WTC11 (cell line): Measurements from ENCODE around the gene CNOT6. TPM values are rescaled to one million over a fixed set of nuclear protein-coding genes. Genes with fewer than 3 reads are reported as not detected.

Experiments used
- ATAC-seq: fragments of 200-7000 bp; cut with Tn5 transposase; 2 replicates; pipeline ENCODE4 v1.10.0; 2021; ENCODE audit warnings: mild to moderate bottlenecking, moderate library complexity
- Bru-seq: library from RNA; stranded (reverse); fragments of 400-500 nt; gene quantifications from one replicate; lab custom pipeline; 2021; lab: Mats Ljungman, UMichigan
- CTCF ChIA-PET: fragments of 300-600 bp; sonication (Branson Sonifier 250); formaldehyde crosslinking; loops from one replicate; lab custom pipeline; 2021; ENCODE audit warnings: antibody characterized with exemption; lab: Charles Lee
- POLR2A ChIA-PET: fragments of 350-600 bp; sonication (Branson Sonifier 250); formaldehyde crosslinking; loops from one replicate; lab custom pipeline; 2021; ENCODE audit warnings: antibody characterized with exemption; lab: Charles Lee
- DNase-seq: peaks from one replicate; pipeline ENCODE4 v3.0.0; 2021; ENCODE audit warnings: low spot score
- H3K27ac Mint-ChIP-seq: 2 replicates; pipeline ENCODE4 v1.8.0; 2021; ENCODE audit warnings: mixed read lengths
- H3K27me3 Mint-ChIP-seq: 2 replicates; pipeline ENCODE4 v1.8.0; 2021; ENCODE audit warnings: low read depth, mild to moderate bottlenecking, moderate library complexity, mixed read lengths
- H3K36me3 Mint-ChIP-seq: 2 replicates; pipeline ENCODE4 v1.8.0; 2021; ENCODE audit warnings: mixed read lengths
- H3K4me1 Mint-ChIP-seq: 2 replicates; pipeline ENCODE4 v1.8.0; 2022; ENCODE audit warnings: mixed read lengths
- H3K4me3 Mint-ChIP-seq: 2 replicates; pipeline ENCODE4 v1.8.0; 2021; ENCODE audit warnings: mild to moderate bottlenecking, moderate library complexity, mixed read lengths
- H3K9me3 Mint-ChIP-seq: 2 replicates; pipeline ENCODE4 v1.8.0; 2021; ENCODE audit warnings: mixed read lengths
- ATF1 ChIP-seq: sonication (generic); formaldehyde crosslinking; IDR thresholded peaks from 2 replicates; pipeline ENCODE4 v1.8.1; 2023; ENCODE audit warnings: mild to moderate bottlenecking, moderate library complexity, missing genetic modification reagents
- CBFB ChIP-seq: sonication (generic); formaldehyde crosslinking; IDR thresholded peaks from 2 replicates; pipeline ENCODE4 v1.8.1; 2022; ENCODE audit warnings: mild to moderate bottlenecking, low read depth, missing genetic modification reagents
- ETV6 ChIP-seq: sonication (generic); formaldehyde crosslinking; IDR thresholded peaks from 2 replicates; pipeline ENCODE4 v1.8.1; 2022; ENCODE audit warnings: mild to moderate bottlenecking, missing genetic modification reagents
- FOXJ3 ChIP-seq: sonication (generic); formaldehyde crosslinking; IDR thresholded peaks from 2 replicates; pipeline ENCODE4 v1.9.0; 2021; ENCODE audit warnings: missing genetic modification reagents, mild to moderate bottlenecking, borderline replicate concordance
- FOXK1 ChIP-seq: sonication (generic); formaldehyde crosslinking; IDR thresholded peaks from 2 replicates; pipeline ENCODE4 v1.8.0; 2022; ENCODE audit warnings: mild to moderate bottlenecking, moderate library complexity, missing genetic modification reagents
- FOXP1 ChIP-seq: sonication (generic); formaldehyde crosslinking; IDR thresholded peaks from 2 replicates; pipeline ENCODE4 v1.8.0; 2022; ENCODE audit warnings: missing genetic modification reagents, mild to moderate bottlenecking, moderate library complexity, borderline replicate concordance
- GTF2I ChIP-seq: fragments of 250-450 bp; sonication (Bioruptor Pico); conservative IDR thresholded peaks from 2 replicates; pipeline ENCODE4 v1.4.0; 2021; ENCODE audit warnings: mild to moderate bottlenecking
- NFATC4 ChIP-seq: fragments of 250-450 bp; sonication (Bioruptor Pico); IDR thresholded peaks from 2 replicates; pipeline ENCODE4 v1.9.0; 2021; ENCODE audit warnings: mild to moderate bottlenecking
- NFE2L1 ChIP-seq: sonication (generic); formaldehyde crosslinking; IDR thresholded peaks from 2 replicates; pipeline ENCODE4 v1.8.1; 2023; ENCODE audit warnings: missing genetic modification reagents
- NR1H2 ChIP-seq: sonication (generic); formaldehyde crosslinking; IDR thresholded peaks from 2 replicates; pipeline ENCODE4 v1.9.0; 2021; ENCODE audit warnings: mild to moderate bottlenecking, moderate library complexity, missing genetic modification reagents
- SP1 ChIP-seq: sonication (generic); formaldehyde crosslinking; conservative IDR thresholded peaks from 2 replicates; pipeline ENCODE4 v1.8.1; 2022; ENCODE audit warnings: missing genetic modification reagents
- TEAD1 ChIP-seq: sonication (generic); formaldehyde crosslinking; IDR thresholded peaks from 2 replicates; pipeline ENCODE4 v1.8.0; 2022; ENCODE audit warnings: mild to moderate bottlenecking, missing genetic modification reagents
- TP53 ChIP-seq: sonication (generic); formaldehyde crosslinking; IDR thresholded peaks from 2 replicates; pipeline ENCODE4 v1.8.1; 2023; ENCODE audit warnings: mild to moderate bottlenecking, missing genetic modification reagents
- ZNF121 ChIP-seq: sonication (generic); formaldehyde crosslinking; IDR thresholded peaks from 2 replicates; pipeline ENCODE4 v1.8.0; 2023; ENCODE audit warnings: missing genetic modification reagents
- ZNF396 ChIP-seq: fragments of 250-450 bp; sonication (Bioruptor Pico); IDR thresholded peaks from 2 replicates; pipeline ENCODE4 v1.8.0; 2021; ENCODE audit warnings: mild to moderate bottlenecking, moderate library complexity, borderline replicate concordance
- ZNF671 ChIP-seq: fragments of 250-450 bp; sonication (Bioruptor Pico); IDR thresholded peaks from 2 replicates; pipeline ENCODE4 v1.8.0; 2021; ENCODE audit warnings: mild to moderate bottlenecking
- long read RNA-seq, 3 experiments: library from RNA in 1 of 3; library from capped mRNA in 1 of 3; library from polyadenylated mRNA in 1 of 3; unstranded in 2 of 3; stranded (forward) in 1 of 3; transcript quantifications; one replicate each; pipeline ENCODE4 v2.0.0, GENCODE V29; 2021
- total RNA-seq: library from RNA; stranded (reverse); gene quantifications from 3 replicates; pipeline ENCODE4 v1.2.3, GENCODE V29; 2021
- TF ChIP-seq, protein P1 (sequence below): sonication (generic); formaldehyde crosslinking; IDR thresholded peaks from 2 replicates; pipeline ENCODE4 v1.8.0; 2022; ENCODE audit warnings: mild to moderate bottlenecking, missing genetic modification reagents
- TF ChIP-seq, protein P2 (sequence below): sonication (generic); formaldehyde crosslinking; IDR thresholded peaks from 2 replicates; pipeline ENCODE4 v1.8.0; 2023; ENCODE audit warnings: missing genetic modification reagents, mild to moderate bottlenecking, borderline replicate concordance
- TF ChIP-seq, protein P3 (sequence below): fragments of 250-450 bp; sonication (Bioruptor Pico); IDR thresholded peaks from 2 replicates; pipeline ENCODE4 v1.9.0; 2021; ENCODE audit warnings: moderate library complexity, mild to moderate bottlenecking, inconsistent platforms, borderline replicate concordance
- TF ChIP-seq, protein P4 (sequence below): sonication (generic); formaldehyde crosslinking; IDR thresholded peaks from 2 replicates; pipeline ENCODE4 v1.8.0; 2023; ENCODE audit warnings: missing genetic modification reagents
- TF ChIP-seq, protein P5 (sequence below): fragments of 250-450 bp; sonication (Bioruptor Pico); conservative IDR thresholded peaks from 2 replicates; pipeline ENCODE4 v1.9.0; 2021; ENCODE audit warnings: mild to moderate bottlenecking
- TF ChIP-seq, protein P6 (sequence below): fragments of 250-450 bp; sonication (Bioruptor Pico); IDR thresholded peaks from 2 replicates; pipeline ENCODE4 v1.8.0; 2021; ENCODE audit warnings: mild to moderate bottlenecking
- TF ChIP-seq, protein P7 (sequence below): sonication (generic); formaldehyde crosslinking; IDR thresholded peaks from 2 replicates; pipeline ENCODE4 v1.8.0; 2022; ENCODE audit warnings: mild to moderate bottlenecking, missing genetic modification reagents
- TF ChIP-seq, protein P8 (sequence below): sonication (generic); formaldehyde crosslinking; IDR thresholded peaks from 2 replicates; pipeline ENCODE4 v1.8.1; 2023; ENCODE audit warnings: mild to moderate bottlenecking, missing genetic modification reagents, moderate library complexity

Gene CNOT6
- total RNA-seq = 39.9 to 42.1 TPM (median 41.0 TPM) in 3 replicates
- Bru-seq, nascent RNA = percentile 85 among the genes with signal in this experiment
- long read RNA-seq, experiment 1, full-length matches to known transcripts = 70 of 219 reads
- long read RNA-seq, experiment 1, partial matches to known transcripts = 51 of 219 reads
- long read RNA-seq, experiment 1, other reads (novel, unspliced or antisense) = 98 of 219 reads
- long read RNA-seq, experiment 2, full-length matches to known transcripts = 6 of 48 reads
- long read RNA-seq, experiment 2, partial matches to known transcripts = 22 of 48 reads
- long read RNA-seq, experiment 2, other reads (novel, unspliced or antisense) = 20 of 48 reads
- long read RNA-seq, experiment 3, partial matches to known transcripts = 1 of 2 reads
- long read RNA-seq, experiment 3, other reads (novel, unspliced or antisense) = 1 of 2 reads

DNA sequence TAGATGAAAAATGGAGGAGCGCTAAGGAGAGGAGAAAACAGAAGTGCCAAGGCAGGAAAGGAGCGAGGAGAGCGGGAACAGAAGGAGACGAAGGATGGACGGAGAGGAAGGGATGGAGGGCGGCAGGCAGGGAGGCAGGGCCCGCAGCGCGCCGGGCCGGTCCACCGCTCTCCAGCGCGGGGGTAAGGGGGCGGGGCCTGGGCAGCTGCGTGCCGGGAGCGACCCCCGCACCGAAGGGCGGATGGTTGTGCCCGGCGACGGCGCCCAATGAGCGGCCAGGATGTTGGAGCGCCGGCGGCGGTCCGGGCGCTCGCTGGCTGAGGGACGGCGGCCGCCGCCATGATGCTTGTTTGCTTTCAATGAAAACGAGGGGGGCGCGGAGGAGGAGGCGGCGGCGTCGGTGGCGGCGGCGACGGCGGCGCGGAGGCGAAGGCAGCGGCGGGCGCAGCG lies at the start of gene CNOT6:
CNOT6 (plus strand) TSS at position 320 of the 450 bp plus-strand sequence. CDS start 34,898 bp downstream, outside the sequence.
- no peaks in the 10 kb centered on the region for H3K27me3 Mint-ChIP-seq
- DNase-seq (peak; percentile 90), ATAC-seq (peak; percentile 82)
- ChIA-PET POLR2A (interaction anchor here (0.7 kb wide), 1 partner anchor 482 kb away, joined by 3 read pairs; no protein-coding TSS in a partner anchor), CTCF (interaction anchor here (0.5 to 1.4 kb wide), 3 partner anchors 85 to 180 kb away, joined by 3 to 5 read pairs (median 3); no protein-coding TSS in a partner anchor)
- peak within 1 kb of the TSS; percentile 87 for H3K4me3 Mint-ChIP-seq
- H3K36me3 Mint-ChIP-seq = peaks cover 20% of the 10 kb centered on the region
- H3K9me3 Mint-ChIP-seq = peaks cover 8% of the 10 kb centered on the region
- H3K4me1 Mint-ChIP-seq = peaks cover 40% of the 10 kb centered on the region
- H3K27ac Mint-ChIP-seq = peak within 1 kb of the TSS; percentile 96
- TF ChIP-seq ZNF671 (no peak), NFE2L1 (peak; percentile 66), ZNF121 (CRISPR knock-in tag) (no peak), ATF1 (CRISPR knock-in tag) (no peak), NFATC4 (CRISPR knock-in tag) (0 out of 2 replicates have a peak, but pooled peaks have one; percentile 13), GTF2I (0 out of 2 replicates have a peak, but pooled peaks have one; percentile 19), ETV6 (CRISPR knock-in tag) (peak; percentile 53; the same call in 1 of the 2 replicates), TP53 (0 out of 2 replicates have a peak, but pooled peaks have one; percentile 21), FOXP1 (peak; percentile 73; the same call in 1 of the 2 replicates), FOXJ3 (no peak), TEAD1 (0 out of 2 replicates have a peak, but pooled peaks have one; percentile 68), FOXK1 (peak; percentile 88), ZNF396 (CRISPR knock-in tag) (no peak), NR1H2 (no peak), SP1 (peak; percentile 100), CBFB (CRISPR knock-in tag) (peak; percentile 88)
- TF ChIP-seq, protein P1, sequence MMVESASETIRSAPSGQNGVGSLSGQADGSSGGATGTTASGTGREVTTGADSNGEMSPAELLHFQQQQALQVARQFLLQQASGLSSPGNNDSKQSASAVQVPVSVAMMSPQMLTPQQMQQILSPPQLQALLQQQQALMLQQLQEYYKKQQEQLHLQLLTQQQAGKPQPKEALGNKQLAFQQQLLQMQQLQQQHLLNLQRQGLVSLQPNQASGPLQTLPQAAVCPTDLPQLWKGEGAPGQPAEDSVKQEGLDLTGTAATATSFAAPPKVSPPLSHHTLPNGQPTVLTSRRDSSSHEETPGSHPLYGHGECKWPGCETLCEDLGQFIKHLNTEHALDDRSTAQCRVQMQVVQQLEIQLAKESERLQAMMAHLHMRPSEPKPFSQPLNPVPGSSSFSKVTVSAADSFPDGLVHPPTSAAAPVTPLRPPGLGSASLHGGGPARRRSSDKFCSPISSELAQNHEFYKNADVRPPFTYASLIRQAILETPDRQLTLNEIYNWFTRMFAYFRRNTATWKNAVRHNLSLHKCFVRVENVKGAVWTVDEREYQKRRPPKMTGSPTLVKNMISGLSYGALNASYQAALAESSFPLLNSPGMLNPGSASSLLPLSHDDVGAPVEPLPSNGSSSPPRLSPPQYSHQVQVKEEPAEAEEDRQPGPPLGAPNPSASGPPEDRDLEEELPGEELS (CRISPR knock-in tag) = 0 out of 2 replicates have a peak, but pooled peaks have one; percentile 12
- TF ChIP-seq, protein P2, sequence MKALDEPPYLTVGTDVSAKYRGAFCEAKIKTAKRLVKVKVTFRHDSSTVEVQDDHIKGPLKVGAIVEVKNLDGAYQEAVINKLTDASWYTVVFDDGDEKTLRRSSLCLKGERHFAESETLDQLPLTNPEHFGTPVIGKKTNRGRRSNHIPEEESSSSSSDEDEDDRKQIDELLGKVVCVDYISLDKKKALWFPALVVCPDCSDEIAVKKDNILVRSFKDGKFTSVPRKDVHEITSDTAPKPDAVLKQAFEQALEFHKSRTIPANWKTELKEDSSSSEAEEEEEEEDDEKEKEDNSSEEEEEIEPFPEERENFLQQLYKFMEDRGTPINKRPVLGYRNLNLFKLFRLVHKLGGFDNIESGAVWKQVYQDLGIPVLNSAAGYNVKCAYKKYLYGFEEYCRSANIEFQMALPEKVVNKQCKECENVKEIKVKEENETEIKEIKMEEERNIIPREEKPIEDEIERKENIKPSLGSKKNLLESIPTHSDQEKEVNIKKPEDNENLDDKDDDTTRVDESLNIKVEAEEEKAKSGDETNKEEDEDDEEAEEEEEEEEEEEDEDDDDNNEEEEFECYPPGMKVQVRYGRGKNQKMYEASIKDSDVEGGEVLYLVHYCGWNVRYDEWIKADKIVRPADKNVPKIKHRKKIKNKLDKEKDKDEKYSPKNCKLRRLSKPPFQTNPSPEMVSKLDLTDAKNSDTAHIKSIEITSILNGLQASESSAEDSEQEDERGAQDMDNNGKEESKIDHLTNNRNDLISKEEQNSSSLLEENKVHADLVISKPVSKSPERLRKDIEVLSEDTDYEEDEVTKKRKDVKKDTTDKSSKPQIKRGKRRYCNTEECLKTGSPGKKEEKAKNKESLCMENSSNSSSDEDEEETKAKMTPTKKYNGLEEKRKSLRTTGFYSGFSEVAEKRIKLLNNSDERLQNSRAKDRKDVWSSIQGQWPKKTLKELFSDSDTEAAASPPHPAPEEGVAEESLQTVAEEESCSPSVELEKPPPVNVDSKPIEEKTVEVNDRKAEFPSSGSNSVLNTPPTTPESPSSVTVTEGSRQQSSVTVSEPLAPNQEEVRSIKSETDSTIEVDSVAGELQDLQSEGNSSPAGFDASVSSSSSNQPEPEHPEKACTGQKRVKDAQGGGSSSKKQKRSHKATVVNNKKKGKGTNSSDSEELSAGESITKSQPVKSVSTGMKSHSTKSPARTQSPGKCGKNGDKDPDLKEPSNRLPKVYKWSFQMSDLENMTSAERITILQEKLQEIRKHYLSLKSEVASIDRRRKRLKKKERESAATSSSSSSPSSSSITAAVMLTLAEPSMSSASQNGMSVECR (CRISPR knock-in tag) = no peak
- TF ChIP-seq, protein P3, sequence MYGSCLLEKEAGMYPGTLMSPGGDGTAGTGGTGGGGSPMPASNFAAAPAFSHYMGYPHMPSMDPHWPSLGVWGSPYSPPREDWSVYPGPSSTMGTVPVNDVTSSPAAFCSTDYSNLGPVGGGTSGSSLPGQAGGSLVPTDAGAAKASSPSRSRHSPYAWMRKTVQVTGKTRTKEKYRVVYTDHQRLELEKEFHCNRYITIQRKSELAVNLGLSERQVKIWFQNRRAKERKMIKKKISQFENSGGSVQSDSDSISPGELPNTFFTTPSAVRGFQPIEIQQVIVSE (CRISPR knock-in tag) = no peak
- TF ChIP-seq, protein P4, sequence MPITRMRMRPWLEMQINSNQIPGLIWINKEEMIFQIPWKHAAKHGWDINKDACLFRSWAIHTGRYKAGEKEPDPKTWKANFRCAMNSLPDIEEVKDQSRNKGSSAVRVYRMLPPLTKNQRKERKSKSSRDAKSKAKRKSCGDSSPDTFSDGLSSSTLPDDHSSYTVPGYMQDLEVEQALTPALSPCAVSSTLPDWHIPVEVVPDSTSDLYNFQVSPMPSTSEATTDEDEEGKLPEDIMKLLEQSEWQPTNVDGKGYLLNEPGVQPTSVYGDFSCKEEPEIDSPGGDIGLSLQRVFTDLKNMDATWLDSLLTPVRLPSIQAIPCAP = no peak
- TF ChIP-seq, protein P5, sequence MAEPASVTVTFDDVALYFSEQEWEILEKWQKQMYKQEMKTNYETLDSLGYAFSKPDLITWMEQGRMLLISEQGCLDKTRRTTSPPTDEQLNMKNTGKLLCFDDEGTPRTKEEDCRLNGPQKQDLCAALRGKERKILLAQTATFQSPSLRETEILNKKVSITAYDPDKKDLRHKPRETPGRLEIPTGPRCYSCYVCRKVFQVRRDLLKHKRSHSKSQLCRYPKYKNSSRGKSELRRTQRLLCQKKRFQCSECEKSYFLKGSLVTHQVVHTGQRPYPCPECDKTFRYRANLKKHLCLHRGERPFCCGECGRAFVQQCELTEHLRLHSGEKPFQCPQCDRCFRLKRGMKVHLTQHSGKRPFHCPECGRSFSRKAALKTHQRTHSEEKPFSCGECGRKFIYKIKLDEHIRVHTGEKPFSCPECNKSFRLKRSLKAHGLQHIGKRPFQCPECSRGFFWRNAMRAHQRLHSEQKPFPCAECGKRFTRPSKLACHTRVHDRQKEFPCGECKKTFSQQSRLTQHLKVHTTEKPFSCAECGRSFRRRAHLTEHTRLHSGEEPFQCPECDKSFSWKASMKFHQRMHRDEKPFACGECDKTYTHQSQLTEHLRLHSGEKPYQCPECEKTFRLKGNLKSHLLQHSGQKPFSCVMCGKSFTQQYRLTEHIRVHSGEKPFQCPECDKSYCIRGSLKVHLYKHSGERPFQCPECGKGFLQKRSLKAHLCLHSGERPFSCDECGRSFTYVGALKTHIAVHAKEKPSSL (CRISPR knock-in tag) = no peak
- TF ChIP-seq, protein P6, sequence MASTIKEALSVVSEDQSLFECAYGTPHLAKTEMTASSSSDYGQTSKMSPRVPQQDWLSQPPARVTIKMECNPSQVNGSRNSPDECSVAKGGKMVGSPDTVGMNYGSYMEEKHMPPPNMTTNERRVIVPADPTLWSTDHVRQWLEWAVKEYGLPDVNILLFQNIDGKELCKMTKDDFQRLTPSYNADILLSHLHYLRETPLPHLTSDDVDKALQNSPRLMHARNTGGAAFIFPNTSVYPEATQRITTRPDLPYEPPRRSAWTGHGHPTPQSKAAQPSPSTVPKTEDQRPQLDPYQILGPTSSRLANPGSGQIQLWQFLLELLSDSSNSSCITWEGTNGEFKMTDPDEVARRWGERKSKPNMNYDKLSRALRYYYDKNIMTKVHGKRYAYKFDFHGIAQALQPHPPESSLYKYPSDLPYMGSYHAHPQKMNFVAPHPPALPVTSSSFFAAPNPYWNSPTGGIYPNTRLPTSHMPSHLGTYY = peak; percentile 75; the same call in 1 of the 2 replicates
- TF ChIP-seq, protein P7, sequence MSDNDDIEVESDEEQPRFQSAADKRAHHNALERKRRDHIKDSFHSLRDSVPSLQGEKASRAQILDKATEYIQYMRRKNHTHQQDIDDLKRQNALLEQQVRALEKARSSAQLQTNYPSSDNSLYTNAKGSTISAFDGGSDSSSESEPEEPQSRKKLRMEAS (CRISPR knock-in tag) = peak; percentile 86; the same call in 1 of the 2 replicates
- TF ChIP-seq, protein P8, sequence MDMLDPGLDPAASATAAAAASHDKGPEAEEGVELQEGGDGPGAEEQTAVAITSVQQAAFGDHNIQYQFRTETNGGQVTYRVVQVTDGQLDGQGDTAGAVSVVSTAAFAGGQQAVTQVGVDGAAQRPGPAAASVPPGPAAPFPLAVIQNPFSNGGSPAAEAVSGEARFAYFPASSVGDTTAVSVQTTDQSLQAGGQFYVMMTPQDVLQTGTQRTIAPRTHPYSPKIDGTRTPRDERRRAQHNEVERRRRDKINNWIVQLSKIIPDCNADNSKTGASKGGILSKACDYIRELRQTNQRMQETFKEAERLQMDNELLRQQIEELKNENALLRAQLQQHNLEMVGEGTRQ (CRISPR knock-in tag) = peak; percentile 38; the same call in 1 of the 2 replicates
